HEK293T (cell line): ENCODE measurements around the gene LHCGR.

ENCODE experiments used
- FOXK2 ChIP-seq: fragments of 450-650 bp; IDR thresholded peaks from 2 replicates; pipeline ENCODE4 v1.6.1; 2016; ENCODE audit warnings: mild to moderate bottlenecking
- SUZ12 ChIP-seq: fragments of 450-650 bp; IDR thresholded peaks from 2 replicates; pipeline ENCODE4 v1.6.1; 2016; ENCODE audit warnings: mild to moderate bottlenecking
- TARDBP ChIP-seq: fragments of 450-650 bp; IDR thresholded peaks from 2 replicates; pipeline ENCODE4 v1.6.1; 2016
- ZNF384 ChIP-seq: fragments of 450-650 bp; IDR thresholded peaks from 2 replicates; pipeline ENCODE4 v1.6.1; 2016

DNA sequence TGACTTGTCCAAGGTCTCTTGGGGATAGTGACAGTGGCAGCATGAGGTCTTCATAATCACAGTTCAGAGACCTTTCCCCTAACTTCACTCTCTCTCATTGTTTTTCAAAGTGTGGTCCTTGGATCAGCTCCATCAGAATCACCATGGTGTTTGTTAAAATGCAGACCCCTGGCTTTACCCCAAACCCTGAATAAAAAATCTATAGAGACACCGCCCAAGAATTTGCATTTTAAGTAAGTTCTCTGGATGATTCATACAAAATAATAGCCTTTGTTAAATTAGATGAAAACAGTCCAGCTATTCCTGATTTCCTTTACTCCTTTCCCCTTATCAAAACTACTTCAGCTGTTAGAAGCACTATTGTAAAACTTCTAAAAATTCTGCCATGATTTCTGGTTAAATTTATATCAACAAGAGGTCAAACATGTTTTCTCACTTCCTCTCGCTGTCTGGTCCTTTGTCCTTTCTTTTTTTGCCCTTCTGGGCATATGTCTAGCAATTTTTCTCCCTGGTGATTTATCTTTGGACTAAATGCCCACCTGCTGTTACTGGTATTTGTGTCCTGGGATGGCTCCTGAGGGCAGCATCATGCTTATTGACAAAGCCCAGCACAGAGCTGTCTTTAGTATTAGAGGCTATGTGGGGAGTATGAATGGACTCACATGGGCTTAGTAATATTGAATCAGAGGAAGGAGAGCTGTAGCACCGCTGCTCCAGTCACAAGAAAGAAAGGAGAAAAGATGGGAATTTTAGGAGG, 63.4 kb downstream of the LHCGR start:
- TF ChIP-seq FOXK2, result no peak
- no peak for TF ChIP-seq ZNF384
- no peak for TF ChIP-seq TARDBP
- no peak for TF ChIP-seq SUZ12
